Measurements from ENCODE around the gene BBX. TPM values are rescaled to one million over a fixed set of nuclear protein-coding genes. Genes with fewer than 3 reads are reported as not detected.

Gene BBX
- total and polyA plus RNA-seq, 4 donors, result 4.7 to 25.1 (median 20.5) TPM

GRCh38 chr3:107668963-107669362, 146.2 kb downstream of the BBX start:
- DNase-seq (ENCODE audit: low spot score), result no peak

GRCh38 chr3:107669669-107670068, 146.9 kb downstream of the BBX start:
- no peaks in the 10 kb centered on the region for H3K27me3 ChIP-seq (ENCODE audit: control insufficient read depth in 4 of 4, insufficient read depth in 4 of 4, low read length in 3 of 4)
- no peaks in the 10 kb centered on the region for H3K9me3 ChIP-seq (ENCODE audit: control insufficient read depth in 4 of 4, low read length in 3 of 4)
- DNase-seq (ENCODE audit: low spot score), result no peak
- no peaks in the 10 kb centered on the region for H3K4me1 ChIP-seq (ENCODE audit: control insufficient read depth in 4 of 4, insufficient read depth in 4 of 4, low read length in 3 of 4)
- no peak for TF ChIP-seq MAX (IDR thresholded peaks at IDR 0.05)
- TF ChIP-seq ATF3 (IDR thresholded peaks at IDR 0.05), result no peak
- TF ChIP-seq NR2F2 (IDR thresholded peaks at IDR 0.05), result no peak
- TF ChIP-seq ZBTB33 (IDR thresholded peaks at IDR 0.05), result no peak
- no peak for TF ChIP-seq EGR1 (IDR thresholded peaks at IDR 0.05; ENCODE audit: low read depth in 2 of 2)
- no peak for TF ChIP-seq HNF4G (IDR thresholded peaks at IDR 0.05)
- no peak for TF ChIP-seq REST (IDR thresholded peaks at IDR 0.05)
- H3K36me3 ChIP-seq (ENCODE audit: control insufficient read depth in 4 of 4, insufficient read depth in 3 of 4, low read depth in 1 of 4, low read length in 3 of 4), result no peaks in the 10 kb centered on the region
- whole genome bisulfite sequencing, result 95% methylated on average over 1 of the region's 1 CpG
- H3K9ac ChIP-seq (ENCODE audit: low read depth in 1 of 2, low read length in 2 of 2), result no peak overlapping the region
- H3K27ac ChIP-seq (ENCODE audit: low read depth in 1 of 2, low read length in 2 of 2), result no peak overlapping the region
- H3K4me3 ChIP-seq (ENCODE audit: low read depth in 1 of 3, low read length in 3 of 3), result no peak overlapping the region

More at GRCh38 chr3:107668963-107669362, 146.2 kb downstream of the BBX start:
- no peak for TF ChIP-seq MAX (IDR thresholded peaks at IDR 0.05)
- Histone ChIP-seq H3K9ac (ENCODE audit: low read depth in 1 of 2, low read length in 2 of 2) (no peak overlapping the region), H3K36me3 (ENCODE audit: control insufficient read depth in 4 of 4, insufficient read depth in 3 of 4, low read depth in 1 of 4, low read length in 3 of 4) (no peaks in the 10 kb centered on the region), H3K4me3 (ENCODE audit: low read depth in 1 of 3, low read length in 3 of 3) (no peak overlapping the region), H3K4me1 (ENCODE audit: control insufficient read depth in 4 of 4, insufficient read depth in 4 of 4, low read length in 3 of 4) (no peaks in the 10 kb centered on the region), H3K9me3 (ENCODE audit: control insufficient read depth in 4 of 4, low read length in 3 of 4) (no peaks in the 10 kb centered on the region), H3K27me3 (ENCODE audit: control insufficient read depth in 4 of 4, insufficient read depth in 4 of 4, low read length in 3 of 4) (no peaks in the 10 kb centered on the region), H3K27ac (ENCODE audit: low read depth in 1 of 2, low read length in 2 of 2) (no peak overlapping the region)
- WGBS, result 92% methylated on average over 3 of the region's 3 CpGs

- H3K4me1 ChIP-seq (ENCODE audit: control insufficient read depth in 4 of 4, insufficient read depth in 4 of 4, low read length in 3 of 4), result no peaks in the 10 kb centered on the region
- H3K27me3 ChIP-seq (ENCODE audit: control insufficient read depth in 4 of 4, insufficient read depth in 4 of 4, low read length in 3 of 4), result no peaks in the 10 kb centered on the region
- no peaks in the 10 kb centered on the region for H3K9me3 ChIP-seq (ENCODE audit: control insufficient read depth in 4 of 4, low read length in 3 of 4)
- no peak overlapping the region for H3K9ac ChIP-seq (ENCODE audit: low read depth in 1 of 2, low read length in 2 of 2)
- DNase-seq (ENCODE audit: low spot score), result no peak
- no peak overlapping the region for H3K27ac ChIP-seq (ENCODE audit: low read depth in 1 of 2, low read length in 2 of 2)
- WGBS, result 95% methylated on average over 3 of the region's 3 CpGs
- no peaks in the 10 kb centered on the region for H3K36me3 ChIP-seq (ENCODE audit: control insufficient read depth in 4 of 4, insufficient read depth in 3 of 4, low read depth in 1 of 4, low read length in 3 of 4)
- H3K4me3 ChIP-seq (ENCODE audit: low read depth in 1 of 3, low read length in 3 of 3), result no peak overlapping the region
- TF ChIP-seq GABPA (IDR thresholded peaks at IDR 0.05 in 1 of 2, conservative IDR thresholded peaks at IDR 0.05 in 1 of 2) (no peak), REST (IDR thresholded peaks at IDR 0.05) (no peak), NR2F2 (IDR thresholded peaks at IDR 0.05) (no peak), EGR1 (IDR thresholded peaks at IDR 0.05; ENCODE audit: low read depth in 2 of 2) (no peak), SP1 (IDR thresholded peaks at IDR 0.05) (no peak), FOXA1 (IDR thresholded peaks at IDR 0.05) (no peak), TAF1 (conservative IDR thresholded peaks at IDR 0.05) (no peak), HNF4G (IDR thresholded peaks at IDR 0.05) (no peak), ATF3 (IDR thresholded peaks at IDR 0.05) (no peak), RXRA (IDR thresholded peaks at IDR 0.05) (no peak), ZBTB33 (IDR thresholded peaks at IDR 0.05) (no peak), FOXA2 (IDR thresholded peaks at IDR 0.05) (no peak), JUND (IDR thresholded peaks at IDR 0.05) (no peak)
Observed at GRCh38 chr3:107670986-107671385, 148.2 kb downstream of the BBX start.
